Thyroid gland (tissue), 4 donors: ENCODE data around the gene USP6. TPM values are rescaled to one million over a fixed set of nuclear protein-coding genes. Genes with fewer than 3 reads are reported as not detected.

Experiments used
- DNase-seq, 2 donors: peaks; one replicate each; pipeline ENCODE4 v3.0.0-alpha.2; 2019
- H3K27ac ChIP-seq, 3 donors: fragments of 200-600 bp; sonication (generic); 1 replicate in 2 of 3; 2 replicates in 1 of 3; pipeline ENCODE4 v1.5.1; 2016 to 2019; ENCODE audit warnings: mild to moderate bottlenecking in 1 of 3, moderate library complexity in 1 of 3
- H3K27me3 ChIP-seq: fragments of 200-600 bp; sonication (generic); one replicate; pipeline ENCODE4 v1.5.1; 2019
- H3K36me3 ChIP-seq, 2 donors: fragments of 200-600 bp; sonication (generic); one replicate each; pipeline ENCODE4 v1.5.1; 2016 to 2019
- H3K4me1 ChIP-seq, 2 donors: fragments of 200-600 bp; sonication (generic); one replicate each; pipeline ENCODE4 v1.5.1; 2017 to 2019
- H3K4me3 ChIP-seq, 3 donors: fragments of 200-600 bp; sonication (generic); replicated peaks in 1 of 3; 1 replicate in 2 of 3; 2 replicates in 1 of 3; pipeline ENCODE4 v1.5.1; 2016; ENCODE audit warnings: mild to moderate bottlenecking in 1 of 3
- H3K9me3 ChIP-seq: fragments of 200-600 bp; sonication (generic); one replicate; pipeline ENCODE4 v1.5.1; 2017
- CTCF ChIP-seq, 6 experiments: fragments of 200-600 bp in 3 of 6; fragments of 450-650 bp in 3 of 6; sonication (generic) in 3 of 6; IDR thresholded peaks; one replicate each; pipeline ENCODE4 v1.5.1; 2016 to 2019; ENCODE audit warnings: antibody characterized with exemption in 6 of 6, mild to moderate bottlenecking in 2 of 6, inconsistent platforms in 1 of 6, moderate library complexity in 1 of 6
- POLR2A ChIP-seq, 2 donors: fragments of 450-650 bp; IDR thresholded peaks; one replicate each; pipeline ENCODE4 v1.6.1; 2017; ENCODE audit warnings: antibody characterized with exemption in 2 of 2, mild to moderate bottlenecking in 2 of 2, moderate library complexity in 1 of 2
- WGBS, 2 donors: methylation state at CpG; one replicate each; pipeline ENCODE4 v1.1.5; 2017; 5-methylcytosine and 5-hydroxymethylcytosine counted together
- intact Hi-C: fragments of 100-400 bp; cut with DNase I; formaldehyde crosslinking; loops from one replicate; pipeline ENCODE4 v1.15.1; 2023
- total RNA-seq, 4 donors: library from RNA; depleted of rRNA; stranded (reverse); fragments of >200 nt; gene quantifications; one replicate each; pipeline ENCODE4 v1.2.3, GENCODE V29; 2016

Gene USP6
- total RNA-seq, 4 donors from 2014 or later: 0.11 to 1.7 (median 0.39) TPM

GRCh38 chr17:5179003-5179402, 63.2 kb downstream of the USP6 start:
- intact Hi-C loops: loop anchor here (5.0 kb wide), 1 partner anchor 92 kb away; no protein-coding TSS in a partner anchor
- peaks cover 8 to 12% of the 10 kb centered on the region in 2 donors for H3K36me3 ChIP-seq
- H3K9me3 ChIP-seq: peaks cover 25% of the 10 kb centered on the region
- DNase-seq: no peak
- TF ChIP-seq POLR2A (IDR thresholded peaks at IDR 0.05) (no peak), CTCF (IDR thresholded peaks at IDR 0.05) (no peak)
- no peaks in the 10 kb centered on the region for H3K4me1 ChIP-seq
- H3K27me3 ChIP-seq: no peaks in the 10 kb centered on the region
- H3K27ac ChIP-seq: no peak overlapping the region
- no peak overlapping the region for H3K4me3 ChIP-seq
- WGBS, 2 donors: 96 to 100% methylated on average over 11 to 12 of the region's 12 CpGs

GRCh38 chr17:5181509-5182305, 65.9 kb downstream of the USP6 start:
- WGBS, 2 donors: 97% methylated on average over 10 of the region's 10 CpGs
- no peak for TF ChIP-seq POLR2A (IDR thresholded peaks at IDR 0.05)
- TF ChIP-seq CTCF (IDR thresholded peaks at IDR 0.05): no peak
- Histone ChIP-seq H3K9me3 (peaks cover 25% of the 10 kb centered on the region), H3K4me1 (no peaks in the 10 kb centered on the region), H3K27me3 (no peaks in the 10 kb centered on the region), H3K27ac (no peak overlapping the region), H3K36me3 (peaks cover 2 to 5% of the 10 kb centered on the region in 2 donors), H3K4me3 (no peak overlapping the region)
- DNase-seq: no peak
- intact Hi-C loops: no loop called here

- Histone ChIP-seq H3K36me3 (peaks cover 5 to 6% of the 10 kb centered on the region in 2 donors), H3K4me1 (no peaks in the 10 kb centered on the region), H3K27ac (no peak overlapping the region), H3K27me3 (no peaks in the 10 kb centered on the region), H3K4me3 (no peak overlapping the region), H3K9me3 (peaks cover 25% of the 10 kb centered on the region)
- 89 to 97% methylated on average over 6 of the region's 6 CpGs for WGBS, 2 donors
- intact Hi-C loops: no loop called here
- TF ChIP-seq POLR2A (IDR thresholded peaks at IDR 0.05) (no peak), CTCF (IDR thresholded peaks at IDR 0.05) (no peak)
- no peak for DNase-seq
These were observed 67.0 kb downstream of the USP6 start for GRCh38 chr17:5182597-5183409.

- TF ChIP-seq CTCF (IDR thresholded peaks at IDR 0.05) (no peak), POLR2A (IDR thresholded peaks at IDR 0.05) (no peak)
- no peak for DNase-seq
- intact Hi-C loops: no loop called here
- Histone ChIP-seq H3K27me3 (no peaks in the 10 kb centered on the region), H3K4me1 (no peaks in the 10 kb centered on the region), H3K27ac (no peak overlapping the region), H3K36me3 (peaks cover 5 to 6% of the 10 kb centered on the region in 2 donors), H3K9me3 (peaks cover 25% of the 10 kb centered on the region), H3K4me3 (no peak overlapping the region)
These were observed 67.6 kb downstream of the USP6 start for GRCh38 chr17:5183410-5183793.

- H3K27me3 ChIP-seq: no peaks in the 10 kb centered on the region
- no peaks in the 10 kb centered on the region for H3K4me1 ChIP-seq
- DNase-seq: no peak
- no peak overlapping the region for H3K4me3 ChIP-seq
- TF ChIP-seq POLR2A (IDR thresholded peaks at IDR 0.05) (no peak), CTCF (IDR thresholded peaks at IDR 0.05) (no peak)
- no peak overlapping the region for H3K27ac ChIP-seq
- peaks cover 25% of the 10 kb centered on the region for H3K9me3 ChIP-seq
- intact Hi-C loops: no loop called here
- 95 to 96% methylated on average over 2 of the region's 2 CpGs for WGBS, 2 donors
- H3K36me3 ChIP-seq: peaks cover 5 to 9% of the 10 kb centered on the region in 2 donors
These were observed 68.5 kb downstream of the USP6 start for GRCh38 chr17:5184288-5184687.
